K562 (cell line): ENCODE results near the gene DAB1. TPM values are rescaled to one million over a fixed set of nuclear protein-coding genes. Genes with fewer than 3 reads are reported as not detected.

Experiments used
- ATAC-seq: fragments of 200-7000 bp; cut with Tn5 transposase; 3 replicates; pipeline ENCODE4 v1.9.1; 2020; ENCODE audit warnings: moderate library complexity
- BruUV-seq: library from RNA; stranded (reverse); fragments of 400-500 nt; replicated peaks from 2 replicates; lab custom pipeline; 2021; lab: Mats Ljungman, UMichigan
- CTCF ChIA-PET: fragments of 300-600 bp; formaldehyde crosslinking; extraction: SDS; loops from one replicate; lab custom pipeline; 2021; ENCODE audit warnings: low intra/inter-chr PET ratio; lab: Yijun Ruan, JAX
- POLR2A ChIA-PET: fragments of 300-600, 350-650 bp; sonication (Branson Sonifier 250); formaldehyde crosslinking; extraction: SDS; loops from one replicate; lab custom pipeline; 2021; ENCODE audit warnings: antibody characterized with exemption, inconsistent platforms; lab: Yijun Ruan, JAX
- DNase-seq, 4 experiments: peaks; one replicate each; pipeline versions ENCODE4 v3.0.0 to v3.0.0-alpha.2; 2011 to 2018; ENCODE audit warnings: low spot score in 3 of 4, mixed read lengths in 3 of 4; ENCODE audit errors: extremely low read depth in 1 of 4
- FAIRE-seq: peaks from 2 replicates; lab custom pipeline; 2011; peaks lifted over from hg19 to GRCh38; lab: Jason Lieb, UNC
- H2AFZ ChIP-seq: 2 replicates; pipeline ENCODE4 v1.6.0; 2011; ENCODE audit warnings: low read depth, low read length, control low read depth, inconsistent platforms
- H3K27ac ChIP-seq: fragments of 200-600 bp; 3 replicates; pipeline ENCODE4 v1.8.0; 2011; ENCODE audit warnings: low read depth, mild to moderate bottlenecking, control low read depth, inconsistent platforms, low read length, moderate library complexity, mixed read lengths; ENCODE audit errors: extremely low read depth
- H3K27me3 ChIP-seq, 2 experiments: fragments of 300-600 bp in 1 of 2; 2 replicates in 1 of 2; 3 replicates in 1 of 2; pipeline versions ENCODE4 v1.6.0 to v1.8.0; 2011; ENCODE audit warnings: inconsistent platforms in 2 of 2, low read length in 2 of 2, mild to moderate bottlenecking in 1 of 2, mixed read lengths in 1 of 2, moderate library complexity in 1 of 2; ENCODE audit not compliant: control insufficient read depth in 2 of 2, insufficient read depth in 2 of 2
- H3K36me3 ChIP-seq: fragments of 300-600 bp; 3 replicates; pipeline ENCODE4 v1.8.0; 2011; ENCODE audit warnings: mild to moderate bottlenecking, low read length, inconsistent platforms; ENCODE audit not compliant: control insufficient read depth, insufficient read depth
- H3K4me1 ChIP-seq, 2 experiments: fragments of 200-600 bp in 1 of 2; replicated peaks in 1 of 2; 2 replicates in 1 of 2; 3 replicates in 1 of 2; pipeline versions ENCODE4 v1.5.1 to v1.8.0; 2011; ENCODE audit warnings: inconsistent platforms in 2 of 2, low read length in 2 of 2, mild to moderate bottlenecking in 1 of 2, mixed read lengths in 1 of 2, moderate library complexity in 1 of 2; ENCODE audit not compliant: control insufficient read depth in 2 of 2, insufficient read depth in 2 of 2
- H3K4me2 ChIP-seq: 2 replicates; pipeline ENCODE4 v1.6.1; 2011; ENCODE audit warnings: low read length, control low read depth, inconsistent platforms, mixed read lengths; ENCODE audit not compliant: insufficient read depth
- H3K4me3 ChIP-seq: fragments of 200-600 bp; sonication (generic), shearing (Covaris generic); 2 replicates; pipeline ENCODE4 v1.5.1; 2016; ENCODE audit warnings: control low read depth, inconsistent platforms
- H3K79me2 ChIP-seq: fragments of 200-600 bp; 3 replicates; pipeline ENCODE4 v1.8.0; 2011; ENCODE audit warnings: low read length, inconsistent platforms; ENCODE audit not compliant: control insufficient read depth, insufficient read depth
- H3K9ac ChIP-seq, 2 experiments: 2 replicates each; pipeline versions ENCODE4 v1.6.0 to v1.6.1; 2011; ENCODE audit warnings: low read depth in 2 of 2, low read length in 2 of 2, control low read depth in 1 of 2, inconsistent platforms in 1 of 2, mild to moderate bottlenecking in 1 of 2, mixed read lengths in 1 of 2; ENCODE audit not compliant: insufficient read depth in 1 of 2
- H3K9me1 ChIP-seq: one replicate; pipeline ENCODE4 v1.6.0; 2011; ENCODE audit warnings: inconsistent platforms, mild to moderate bottlenecking, low read length, moderate library complexity; ENCODE audit not compliant: control insufficient read depth, insufficient read depth
- H3K9me3 ChIP-seq: replicated peaks from 2 replicates; pipeline ENCODE4 v1.5.1; 2011; ENCODE audit warnings: low read depth, low read length, inconsistent platforms; ENCODE audit not compliant: control insufficient read depth, insufficient read depth
- H4K20me1 ChIP-seq: replicated peaks from 2 replicates; pipeline ENCODE4 v1.6.1; 2011; ENCODE audit warnings: low read length, inconsistent platforms, mixed read lengths; ENCODE audit not compliant: control insufficient read depth, insufficient read depth
- HNRNPH1 ChIP-seq: fragments of 200-400 bp; formaldehyde crosslinking; optimal IDR thresholded peaks from 2 replicates; pipeline ENCODE3; 2017; ENCODE audit warnings: low read depth, mild to moderate bottlenecking, low read length, moderate library complexity
- PTRF ChIP-seq: fragments of 450-650 bp; IDR thresholded peaks from 2 replicates; pipeline ENCODE4 v1.6.1; 2016; ENCODE audit warnings: mild to moderate bottlenecking, missing genetic modification characterization, missing compliant biosample characterization
- WGBS: fragments of 100-300 bp; shearing (Covaris generic); methylation state at CpG from one replicate; pipeline ENCODE4 v1.1.6; 2016; ENCODE audit warnings: low coverage, mixed read lengths; ENCODE audit not compliant: insufficient coverage; ENCODE audit errors: missing lambda C conversion rate; 5-methylcytosine and 5-hydroxymethylcytosine counted together
- in situ Hi-C: fragments of 300-500 bp; cut with MboI; formaldehyde crosslinking; loops from 4 replicates; pipeline ENCODE4 v1.15.0; 2018; ENCODE audit warnings: inconsistent platforms, mixed read lengths
- intact Hi-C: fragments of 100-400 bp; cut with micrococcal nuclease; formaldehyde crosslinking; loops from 2 replicates; pipeline ENCODE4 v1.14.2; 2022
- polyA plus RNA-seq, 8 experiments: library from polyadenylated mRNA; depleted of rRNA in 4 of 8; stranded (reverse) in 5 of 8; unstranded in 3 of 8; fragments of >200 nt; fragmentation: Nextera tagmentation in 2 of 8; fragmentation: Illumina TruSeq in 1 of 8; extraction: Ambion mirVana in 2 of 8; extraction: Trizol in 1 of 8; gene quantifications; 2 replicates each; pipeline versions ENCODE4 v1.2.1 to v1.2.3, GENCODE V29; 2011 to 2014; ENCODE audit warnings: inconsistent platforms in 1 of 8, missing spikeins in 1 of 8
- total RNA-seq, 7 experiments: library from RNA; depleted of rRNA in 6 of 7; stranded (reverse); fragments of >200 nt in 6 of 7; fragmentation: Illumina TruSeq in 2 of 7; extraction: Trizol in 2 of 7; gene quantifications; 2 replicates each; pipeline versions ENCODE4 v1.2.1 to v1.2.3, GENCODE V29; 2011 to 2021; ENCODE audit warnings: low replicate concordance in 1 of 7
- TF ChIP-seq, protein P1 (sequence below): sonication (generic); formaldehyde crosslinking; IDR thresholded peaks from 2 replicates; pipeline ENCODE4 v1.8.0; 2022; ENCODE audit warnings: mild to moderate bottlenecking, low read depth, missing genetic modification reagents
- TF ChIP-seq, protein P2 (sequence below): fragments of 450-650 bp; IDR thresholded peaks from 2 replicates; pipeline ENCODE4 v1.6.1; 2018; ENCODE audit not compliant: partially characterized antibody

The DAB1 gene
- total and polyA plus RNA-seq, 9 of the 15 experiments (the other 6 are each of a cell fraction or from before 2014, with no cell fraction given): not detected

DNA sequence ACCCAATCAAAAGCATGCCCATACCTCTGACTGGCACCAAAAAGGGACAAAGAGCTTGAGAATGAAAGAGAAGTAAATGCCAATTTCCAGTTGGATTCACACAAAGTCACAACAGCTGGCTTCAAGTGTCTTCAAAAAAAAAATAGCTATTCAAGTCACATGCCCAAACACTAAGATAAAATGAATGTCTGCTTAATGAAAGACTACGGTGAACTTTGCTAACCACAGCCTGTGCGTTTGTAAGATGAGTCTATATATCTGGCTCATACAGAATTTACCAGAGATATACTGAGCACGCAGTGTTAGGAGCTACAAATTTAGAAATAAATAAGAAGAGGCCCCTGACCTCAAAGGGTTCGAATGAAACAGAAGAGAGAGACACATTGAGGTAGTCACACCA, 73.2 kb downstream of the DAB1 start:
- Histone ChIP-seq H3K4me3 (no peak overlapping the region), H2AFZ (no peak overlapping the region), H3K79me2 (no peaks in the 10 kb centered on the region)
- 3% methylated on average over 4 of the region's 4 CpGs for WGBS
- POLR2A ChIA-PET: no interaction called here
- DNase-seq: no peak
- TF ChIP-seq PTRF (tag): no peak
- TF ChIP-seq, protein P1, sequence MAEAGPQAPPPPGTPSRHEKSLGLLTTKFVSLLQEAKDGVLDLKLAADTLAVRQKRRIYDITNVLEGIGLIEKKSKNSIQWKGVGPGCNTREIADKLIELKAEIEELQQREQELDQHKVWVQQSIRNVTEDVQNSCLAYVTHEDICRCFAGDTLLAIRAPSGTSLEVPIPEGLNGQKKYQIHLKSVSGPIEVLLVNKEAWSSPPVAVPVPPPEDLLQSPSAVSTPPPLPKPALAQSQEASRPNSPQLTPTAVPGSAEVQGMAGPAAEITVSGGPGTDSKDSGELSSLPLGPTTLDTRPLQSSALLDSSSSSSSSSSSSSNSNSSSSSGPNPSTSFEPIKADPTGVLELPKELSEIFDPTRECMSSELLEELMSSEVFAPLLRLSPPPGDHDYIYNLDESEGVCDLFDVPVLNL (CRISPR knock-in tag): no peak
- TF ChIP-seq HNRNPH1: no peak
- TF ChIP-seq, protein P2, sequence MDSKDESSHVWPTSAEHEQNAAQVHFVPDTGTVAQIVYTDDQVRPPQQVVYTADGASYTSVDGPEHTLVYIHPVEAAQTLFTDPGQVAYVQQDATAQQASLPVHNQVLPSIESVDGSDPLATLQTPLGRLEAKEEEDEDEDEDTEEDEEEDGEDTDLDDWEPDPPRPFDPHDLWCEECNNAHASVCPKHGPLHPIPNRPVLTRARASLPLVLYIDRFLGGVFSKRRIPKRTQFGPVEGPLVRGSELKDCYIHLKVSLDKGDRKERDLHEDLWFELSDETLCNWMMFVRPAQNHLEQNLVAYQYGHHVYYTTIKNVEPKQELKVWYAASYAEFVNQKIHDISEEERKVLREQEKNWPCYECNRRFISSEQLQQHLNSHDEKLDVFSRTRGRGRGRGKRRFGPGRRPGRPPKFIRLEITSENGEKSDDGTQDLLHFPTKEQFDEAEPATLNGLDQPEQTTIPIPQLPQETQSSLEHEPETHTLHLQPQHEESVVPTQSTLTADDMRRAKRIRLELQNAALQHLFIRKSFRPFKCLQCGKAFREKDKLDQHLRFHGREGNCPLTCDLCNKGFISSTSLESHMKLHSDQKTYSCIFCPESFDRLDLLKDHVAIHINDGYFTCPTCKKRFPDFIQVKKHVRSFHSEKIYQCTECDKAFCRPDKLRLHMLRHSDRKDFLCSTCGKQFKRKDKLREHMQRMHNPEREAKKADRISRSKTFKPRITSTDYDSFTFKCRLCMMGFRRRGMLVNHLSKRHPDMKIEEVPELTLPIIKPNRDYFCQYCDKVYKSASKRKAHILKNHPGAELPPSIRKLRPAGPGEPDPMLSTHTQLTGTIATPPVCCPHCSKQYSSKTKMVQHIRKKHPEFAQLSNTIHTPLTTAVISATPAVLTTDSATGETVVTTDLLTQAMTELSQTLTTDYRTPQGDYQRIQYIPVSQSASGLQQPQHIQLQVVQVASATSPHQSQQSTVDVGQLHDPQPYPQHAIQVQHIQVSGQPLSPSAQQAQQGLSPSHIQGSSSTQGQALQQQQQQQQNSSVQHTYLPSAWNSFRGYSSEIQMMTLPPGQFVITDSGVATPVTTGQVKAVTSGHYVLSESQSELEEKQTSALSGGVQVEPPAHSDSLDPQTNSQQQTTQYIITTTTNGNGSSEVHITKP: no peak
- TF ChIP-seq, all 486 proteins: peak for 0
- in situ Hi-C loops (no loop called here), intact Hi-C loops (no loop called here)
- Histone ChIP-seq H3K27ac (no peak overlapping the region), H3K27me3 (no peaks in the 10 kb centered on the region), H4K20me1 (no peaks in the 10 kb centered on the region), H3K36me3 (no peaks in the 10 kb centered on the region), H3K9ac (no peak overlapping the region), H3K9me3 (no peaks in the 10 kb centered on the region), H3K9me1 (no peaks in the 10 kb centered on the region), H3K4me1 (no peaks in the 10 kb centered on the region), H3K4me2 (no peak overlapping the region)
- FAIRE-seq: no peak
- BruUV-seq: no TSS peak
- CTCF ChIA-PET: no interaction called here
- ATAC-seq: no peak
